GM19238 (cell line): ENCODE results near the gene CFAP107.

Experiments
- DNase-seq: peaks from one replicate; pipeline ENCODE4 v3.0.0; 2011; ENCODE audit warnings: low spot score; ENCODE audit not compliant: insufficient read length

CFAP107 gene

DNA sequence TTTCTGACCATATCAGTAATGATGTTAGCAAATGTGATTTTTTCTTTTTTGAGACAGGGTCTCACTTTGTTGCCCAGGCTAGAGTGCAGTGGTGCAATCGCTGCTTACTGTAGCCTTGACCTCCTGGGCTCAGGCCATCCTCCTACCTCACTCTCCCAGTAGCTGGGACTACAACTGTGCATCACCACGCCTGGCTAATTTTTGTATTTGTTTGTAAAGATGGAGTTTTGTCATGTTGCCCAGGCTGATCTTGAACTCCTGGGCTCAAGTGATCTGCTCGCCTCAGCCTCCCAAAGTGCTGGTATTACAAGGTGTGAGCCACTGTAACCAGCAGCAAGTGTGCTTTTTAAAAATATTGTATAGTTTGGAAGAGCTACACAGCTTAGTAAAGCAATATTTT, 4.1 kb upstream of the CFAP107 start:
- DNase-seq, result no peak

- DNase-seq, result no peak
These were observed 641 bp upstream of the CFAP107 start for GRCh38 chr1:12745126-12745991.

GRCh38 chr1:12748778-12749355, 2.9 kb downstream of the CFAP107 start:
- DNase-seq, result no peak

GRCh38 chr1:12754738-12755137, 8.7 kb downstream of the CFAP107 start:
- DNase-seq, result no peak

DNA sequence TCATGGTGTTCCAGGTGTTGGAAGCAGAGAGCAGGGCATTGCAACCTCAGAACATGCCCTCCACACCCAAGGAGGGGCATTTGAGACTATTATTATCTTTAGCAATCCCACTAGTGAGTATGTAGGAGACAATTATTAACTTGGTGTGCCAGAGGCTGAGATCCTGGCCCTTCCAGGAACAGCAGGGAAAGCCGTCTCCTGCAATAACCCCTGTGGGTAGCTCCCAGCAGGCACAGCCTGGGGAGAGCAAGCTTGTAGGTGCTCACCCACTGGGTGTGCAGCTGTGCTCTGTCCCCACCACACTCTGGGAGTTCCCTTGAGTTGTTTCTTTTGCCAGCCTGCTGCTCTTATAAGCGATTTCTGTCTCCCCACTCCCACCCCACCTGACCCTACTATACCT, 10.3 kb downstream of the CFAP107 start:
- no peak for DNase-seq

GRCh38 chr1:12756768-12757413, 10.9 kb downstream of the CFAP107 start:
- no peak for DNase-seq

- no peak for DNase-seq
These were observed 11.8 kb downstream of the CFAP107 start for GRCh38 chr1:12757836-12758235.

DNA sequence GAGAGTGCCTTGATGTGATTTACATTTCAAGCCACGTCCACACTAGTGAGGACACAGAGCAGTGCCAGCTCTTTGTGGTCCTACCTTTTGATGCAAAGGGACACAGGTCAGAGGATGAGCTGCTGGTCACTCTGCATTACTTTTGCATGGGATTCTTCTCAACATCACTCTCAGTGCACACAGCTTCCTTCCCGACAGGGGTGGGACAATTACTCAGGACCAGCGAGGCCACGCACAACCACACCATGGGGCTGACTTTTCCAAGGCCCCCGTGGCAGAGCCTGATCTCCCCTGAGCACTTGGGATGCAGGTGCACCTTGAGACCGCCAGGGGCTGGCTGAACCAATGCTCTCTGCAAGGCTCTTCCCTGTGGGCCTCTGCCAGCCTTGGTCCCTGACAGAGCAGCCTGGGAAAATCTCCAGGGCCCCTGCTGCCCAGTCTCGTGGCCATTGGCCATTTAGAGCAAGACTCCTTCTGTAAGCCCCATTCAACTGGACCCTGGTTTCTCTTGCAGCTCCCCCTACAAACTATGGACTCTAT, 14.3 kb downstream of the CFAP107 start:
- DNase-seq, result no peak

DNA sequence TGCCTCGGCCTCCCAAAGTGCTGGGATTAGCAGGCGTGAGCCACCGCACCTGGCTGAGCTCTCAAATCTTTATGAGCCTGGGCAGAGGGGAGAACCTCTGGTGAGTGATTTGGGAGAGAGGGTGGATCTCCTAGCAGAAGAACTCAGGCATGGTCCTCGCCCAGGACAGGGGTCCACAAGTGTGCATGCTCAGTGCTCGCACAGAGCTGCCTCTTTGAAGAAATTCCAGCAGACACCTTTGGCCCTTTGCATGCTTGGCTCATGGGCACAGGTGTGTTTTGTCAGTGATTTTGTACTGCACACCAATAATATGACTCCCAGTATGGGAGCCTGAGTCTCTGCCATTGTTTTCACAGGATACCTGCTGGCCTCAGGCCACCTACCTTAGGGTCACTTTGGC, 15.8 kb downstream of the CFAP107 start:
- no peak for DNase-seq

GRCh38 chr1:12762766-12763165, 16.8 kb downstream of the CFAP107 start:
- no peak for DNase-seq

DNA sequence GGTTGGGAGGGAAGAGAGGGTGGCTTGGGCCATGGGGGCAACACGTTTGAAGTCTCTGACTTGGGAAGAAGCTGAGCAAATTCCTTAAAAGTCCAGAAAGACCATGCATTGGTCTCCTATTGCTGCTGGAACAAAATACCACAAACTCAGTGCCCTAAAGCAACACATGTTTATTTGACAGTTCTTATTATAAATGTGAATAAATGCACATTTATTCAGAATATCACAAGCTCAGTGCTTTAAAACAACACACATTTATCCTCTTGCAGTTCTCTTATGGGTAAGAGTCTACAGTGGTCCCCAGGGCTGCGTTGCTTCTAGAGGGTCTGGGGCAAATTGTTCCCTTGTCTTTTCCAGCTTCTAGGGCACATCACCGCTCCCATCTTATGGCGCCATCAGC, 17.5 kb downstream of the CFAP107 start:
- no peak for DNase-seq

DNA sequence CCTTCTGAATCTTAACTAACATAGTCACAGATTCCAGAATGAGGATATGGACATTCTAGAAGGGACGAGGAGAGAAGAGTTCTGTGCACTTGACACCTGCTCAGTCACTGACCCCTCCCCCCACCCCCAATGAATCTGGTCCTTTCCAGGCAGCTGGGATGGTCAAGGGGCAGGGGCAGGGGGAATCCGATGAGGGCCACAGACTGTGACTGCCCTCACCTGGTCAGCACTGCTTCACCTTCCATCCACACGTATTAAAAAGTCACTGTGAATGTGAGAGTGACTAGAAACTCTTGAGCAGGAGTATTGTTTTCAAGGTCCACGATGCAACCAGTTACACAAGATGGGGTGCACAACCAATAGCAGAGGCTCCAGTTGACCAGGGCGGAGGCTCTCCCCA, 18.0 kb downstream of the CFAP107 start:
- no peak for DNase-seq

DNA sequence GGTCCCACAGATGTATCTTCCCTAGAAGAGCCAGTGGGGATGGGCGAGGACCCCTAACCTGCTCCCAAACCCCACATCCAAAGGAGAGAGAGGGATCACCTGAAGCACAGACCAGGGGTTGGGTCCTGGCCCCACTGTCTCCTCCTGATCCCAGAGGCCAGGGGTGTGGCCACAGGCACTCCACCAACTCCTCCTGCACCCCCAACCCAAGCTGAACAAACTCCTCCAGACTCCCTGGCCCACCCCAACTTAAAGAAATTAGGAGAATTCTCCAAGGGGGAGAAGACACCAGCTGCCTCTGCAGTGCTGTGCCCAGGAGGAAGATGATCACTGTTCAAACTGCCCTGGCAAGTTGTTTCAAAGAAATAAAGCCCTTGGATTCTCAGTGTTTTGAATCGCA, 23.0 kb downstream of the CFAP107 start:
- no peak for DNase-seq

- no peak for DNase-seq
These were observed 24.0 kb downstream of the CFAP107 start for GRCh38 chr1:12769976-12770505.

DNA sequence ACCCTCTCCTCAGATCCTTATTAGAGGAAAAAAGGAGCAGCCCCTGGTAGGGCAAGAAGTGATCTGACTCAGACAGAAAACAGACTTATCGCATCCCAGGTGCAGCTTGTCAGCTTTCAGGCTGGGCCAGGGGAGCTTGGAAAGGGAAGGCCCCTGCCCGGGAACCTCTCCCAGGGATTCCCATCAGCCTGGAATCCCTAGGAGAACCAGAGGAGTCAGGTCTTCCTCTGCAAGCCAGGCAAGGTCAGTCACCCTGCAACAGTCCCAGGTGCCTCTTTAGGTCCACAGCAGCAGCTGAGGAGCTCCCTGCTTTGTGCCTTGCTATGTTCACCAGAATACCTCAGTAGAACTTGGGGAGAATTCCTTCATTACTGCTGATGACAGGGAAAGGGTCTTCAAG, 24.6 kb downstream of the CFAP107 start:
- no peak for DNase-seq

DNA sequence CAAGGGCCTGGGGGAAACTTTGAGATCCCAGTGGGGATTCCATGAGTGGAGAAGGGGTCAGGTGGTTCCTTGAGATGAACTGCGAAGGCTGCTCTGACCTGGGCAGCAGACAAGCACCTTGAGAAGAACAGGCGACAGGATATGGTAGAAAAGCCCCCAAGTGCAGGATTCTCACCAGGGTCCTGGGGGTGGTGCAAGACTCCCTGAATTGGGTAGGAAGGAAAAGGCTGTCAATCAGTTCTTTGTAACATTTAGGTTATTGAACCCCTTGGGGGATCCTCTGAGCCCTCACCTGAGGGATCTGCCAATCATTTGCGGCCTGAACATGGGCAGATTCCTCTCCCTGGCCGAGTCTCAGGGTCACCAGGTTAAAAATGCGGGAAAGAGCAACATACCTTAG, 25.2 kb downstream of the CFAP107 start:
- no peak for DNase-seq

DNA sequence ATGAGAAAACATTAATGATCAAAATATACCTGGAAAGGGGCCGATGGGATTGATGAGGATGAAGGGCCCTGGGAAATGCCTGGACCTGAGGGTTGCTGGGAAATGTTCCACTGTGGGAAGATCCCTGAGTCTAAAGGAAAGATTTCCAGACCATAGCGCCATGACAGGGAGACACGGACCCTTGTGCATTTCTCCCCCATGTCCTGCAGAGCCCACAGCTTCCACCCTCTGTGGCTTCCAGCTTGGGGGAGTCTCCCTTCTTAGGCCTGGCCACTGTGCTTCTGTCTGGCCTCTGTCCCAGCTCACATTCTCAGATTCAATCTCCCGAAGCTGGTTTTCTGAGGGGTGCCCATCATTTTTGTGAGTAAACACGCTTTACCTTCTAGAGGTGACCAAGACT, 26.5 kb downstream of the CFAP107 start:
- DNase-seq, result no peak

DNA sequence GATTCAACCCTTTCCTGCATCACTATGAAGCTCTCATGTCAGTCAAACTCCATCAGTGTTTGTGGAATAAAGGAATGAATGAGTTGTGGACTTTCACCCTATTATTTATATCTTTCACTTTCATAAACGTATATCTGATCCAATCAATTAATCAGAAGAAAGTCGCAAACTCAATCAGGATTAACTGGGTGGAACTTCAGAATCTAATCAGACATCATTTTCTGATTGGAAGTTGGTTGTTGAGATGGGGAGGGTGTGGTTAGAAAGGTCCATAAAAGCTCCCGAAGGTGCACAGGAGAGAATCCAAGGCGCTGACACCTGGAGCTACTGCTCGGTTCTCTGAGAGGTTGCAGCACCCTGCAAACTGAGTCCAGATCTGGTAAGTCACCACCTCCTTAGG, 27.4 kb downstream of the CFAP107 start, which contains the start of gene PRAMEF12:
TSS of gene PRAMEF12 (plus strand) at position 301 of the 400 bp plus-strand sequence. CDS start 1,130 bp downstream, outside the sequence.
- DNase-seq, result no peak

DNA sequence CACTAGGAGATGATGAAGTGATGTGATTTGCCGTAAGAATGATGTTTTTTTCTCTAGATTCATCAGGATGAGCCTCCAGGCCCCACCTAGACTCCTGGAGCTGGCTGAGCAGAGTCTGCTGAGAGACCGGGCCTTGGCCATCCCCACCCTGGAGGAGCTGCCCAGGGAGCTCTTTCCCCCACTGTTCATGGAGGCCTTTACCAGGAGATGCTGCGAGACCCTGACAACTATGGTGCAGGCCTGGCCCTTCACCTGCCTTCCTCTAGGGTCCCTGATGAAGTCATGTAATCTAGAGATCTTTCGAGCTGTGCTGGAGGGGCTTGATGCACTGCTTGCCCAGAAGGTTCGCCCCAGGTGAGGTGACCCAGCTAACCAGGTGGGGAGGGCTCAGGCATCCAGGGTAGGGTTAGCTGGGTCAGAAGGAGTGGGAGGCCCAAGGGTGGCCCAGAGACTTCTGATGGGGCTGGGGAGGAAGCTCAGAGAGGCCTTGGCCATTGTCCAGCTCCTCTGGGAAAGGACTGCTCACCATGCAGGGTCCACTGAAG, 28.9 kb downstream of the CFAP107 start:
- DNase-seq, result no peak

- DNase-seq, result no peak
These were observed 29.4 kb downstream of the CFAP107 start for GRCh38 chr1:12775443-12775842.

- DNase-seq, result no peak
These were observed 31.0 kb downstream of the CFAP107 start for GRCh38 chr1:12776801-12777557.
